Fibroblast of lung (primary cell): ENCODE measurements around the gene MCOLN1. TPM values are rescaled to one million over a fixed set of nuclear protein-coding genes. Genes with fewer than 3 reads are reported as not detected.

ENCODE experiments used
- DNase-seq, 2 donors: peaks; one replicate each; pipeline versions ENCODE4 v3.0.0 to v3.0.0-alpha.2; 2010; ENCODE audit warnings: low read depth in 2 of 2
- H2AFZ ChIP-seq: 2 replicates; pipeline ENCODE4 v1.5.1; 2012; ENCODE audit warnings: low read length, control low read depth, inconsistent platforms
- H3K27ac ChIP-seq: 2 replicates; pipeline ENCODE4 v1.5.1; 2011; ENCODE audit warnings: low read length, control low read depth; ENCODE audit not compliant: insufficient read depth
- H3K27me3 ChIP-seq: 2 replicates; pipeline ENCODE4 v1.5.1; 2011; ENCODE audit warnings: mild to moderate bottlenecking, low read length; ENCODE audit not compliant: control insufficient read depth, insufficient read depth
- H3K36me3 ChIP-seq: 2 replicates; pipeline ENCODE4 v1.5.1; 2011; ENCODE audit warnings: low read length; ENCODE audit not compliant: control insufficient read depth, insufficient read depth
- H3K4me1 ChIP-seq: 2 replicates; pipeline ENCODE4 v1.5.1; 2011; ENCODE audit warnings: low read length; ENCODE audit not compliant: control insufficient read depth, insufficient read depth; ENCODE audit errors: extremely low read depth
- H3K4me2 ChIP-seq: 2 replicates; pipeline ENCODE4 v1.5.1; 2011; ENCODE audit warnings: low read length, control low read depth; ENCODE audit not compliant: insufficient read depth; ENCODE audit errors: extremely low read depth
- H3K4me3 ChIP-seq, 4 experiments: fragments of 200-600 bp in 1 of 4; sonication (generic) in 1 of 4; replicated peaks in 1 of 4; 2 replicates each; pipeline ENCODE4 v1.5.1; 2011 to 2016; ENCODE audit warnings: low read length in 4 of 4, low read depth in 3 of 4, mild to moderate bottlenecking in 3 of 4, control low read depth in 2 of 4, inconsistent platforms in 1 of 4, mixed read lengths in 1 of 4; ENCODE audit not compliant: insufficient read depth in 1 of 4; ENCODE audit errors: control extremely low read depth in 1 of 4
- H3K79me2 ChIP-seq: 2 replicates; pipeline ENCODE4 v1.5.1; 2012; ENCODE audit warnings: mild to moderate bottlenecking, low read length, inconsistent platforms; ENCODE audit not compliant: control insufficient read depth, insufficient read depth
- H3K9ac ChIP-seq: 2 replicates; pipeline ENCODE4 v1.5.1; 2011; ENCODE audit warnings: mild to moderate bottlenecking, low read length, control low read depth; ENCODE audit not compliant: insufficient read depth
- H3K9me3 ChIP-seq: 2 replicates; pipeline ENCODE4 v1.5.1; 2012; ENCODE audit warnings: low read depth, low read length; ENCODE audit not compliant: control insufficient read depth, insufficient read depth
- H4K20me1 ChIP-seq: 2 replicates; pipeline ENCODE4 v1.5.1; 2011; ENCODE audit warnings: low read length; ENCODE audit not compliant: control insufficient read depth, insufficient read depth; ENCODE audit errors: extremely low read depth
- CTCF ChIP-seq, 2 donors: IDR thresholded peaks in 1 of 2; conservative IDR thresholded peaks in 1 of 2; 1 replicate in 1 of 2; 2 replicates in 1 of 2; pipeline ENCODE4 v1.5.1; 2011 to 2012; ENCODE audit warnings: low read length in 2 of 2, control low read depth in 1 of 2, inconsistent platforms in 1 of 2, low read depth in 1 of 2, mild to moderate bottlenecking in 1 of 2
- EZH2 ChIP-seq: IDR thresholded peaks from 2 replicates; pipeline ENCODE4 v1.5.1; 2012; ENCODE audit warnings: low read length, control low read depth, mild to moderate bottlenecking; ENCODE audit errors: missing control alignments
- polyA plus RNA-seq, 2 donors: library from polyadenylated mRNA; depleted of rRNA in 1 of 2; stranded (reverse) in 1 of 2; unstranded in 1 of 2; fragments of >200 nt; gene quantifications; 2 replicates each; pipeline ENCODE4 v1.2.1, GENCODE V29; 2011 to 2012; ENCODE audit warnings: missing spikeins in 1 of 2
- total RNA-seq: library from RNA; depleted of rRNA; stranded (reverse); fragments of >200 nt; gene quantifications from 2 replicates; pipeline ENCODE4 v1.2.1, GENCODE V29; 2014

Gene MCOLN1
- total and polyA plus RNA-seq, 2 donors (not counting 1 experiment from before 2014, with no cell fraction given): 4.0 to 15.1 TPM

DNA sequence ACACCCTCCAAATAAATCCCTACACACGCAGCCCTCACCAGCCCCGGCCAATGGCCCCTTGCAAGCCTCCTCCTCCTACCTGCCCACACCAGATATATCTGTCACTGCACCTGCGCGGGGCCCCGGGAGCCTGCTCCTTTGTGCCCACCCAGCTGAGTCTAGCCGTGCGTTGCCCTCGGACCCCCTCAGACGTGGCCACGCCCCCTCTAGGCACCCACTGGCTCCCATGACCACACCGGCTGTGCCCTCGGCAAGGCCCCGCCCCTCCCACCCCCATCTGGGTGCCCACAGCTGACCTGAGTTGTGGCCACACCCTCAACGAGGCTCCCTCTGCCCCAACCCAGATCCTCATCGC, 6.8 kb downstream of the MCOLN1 start:
- Histone ChIP-seq H3K9me3 (no peaks in the 10 kb centered on the region), H3K9ac (no peak overlapping the region), H2AFZ (no peak overlapping the region), H3K79me2 (no peaks in the 10 kb centered on the region), H3K27me3 (no peaks in the 10 kb centered on the region), H3K36me3 (peaks cover 12% of the 10 kb centered on the region), H3K4me3 (no peak overlapping the region), H4K20me1 (no peaks in the 10 kb centered on the region), H3K27ac (no peak overlapping the region), H3K4me2 (no peak overlapping the region), H3K4me1 (peaks cover 6% of the 10 kb centered on the region)
- no peak for DNase-seq
- TF ChIP-seq EZH2 (no peak), CTCF (conservative IDR thresholded peaks at IDR 0.05 in 1 of 2, IDR thresholded peaks at IDR 0.05 in 1 of 2; ENCODE audit: low read depth in 1 of 2, low read length in 2 of 2) (no peak)

GRCh38 chr19:7529610-7530490, 7.4 kb downstream of the MCOLN1 start:
- Histone ChIP-seq H4K20me1 (no peaks in the 10 kb centered on the region), H2AFZ (no peak overlapping the region), H3K9me3 (no peaks in the 10 kb centered on the region), H3K4me3 (no peak overlapping the region), H3K27ac (no peak overlapping the region), H3K4me2 (no peak overlapping the region), H3K9ac (no peak overlapping the region), H3K36me3 (peaks cover 12% of the 10 kb centered on the region), H3K4me1 (peaks cover 6% of the 10 kb centered on the region), H3K79me2 (no peaks in the 10 kb centered on the region), H3K27me3 (no peaks in the 10 kb centered on the region)
- TF ChIP-seq EZH2 (no peak), CTCF (conservative IDR thresholded peaks at IDR 0.05 in 1 of 2, IDR thresholded peaks at IDR 0.05 in 1 of 2; ENCODE audit: low read depth in 1 of 2, low read length in 2 of 2) (no peak)
- DNase-seq: no peak

DNA sequence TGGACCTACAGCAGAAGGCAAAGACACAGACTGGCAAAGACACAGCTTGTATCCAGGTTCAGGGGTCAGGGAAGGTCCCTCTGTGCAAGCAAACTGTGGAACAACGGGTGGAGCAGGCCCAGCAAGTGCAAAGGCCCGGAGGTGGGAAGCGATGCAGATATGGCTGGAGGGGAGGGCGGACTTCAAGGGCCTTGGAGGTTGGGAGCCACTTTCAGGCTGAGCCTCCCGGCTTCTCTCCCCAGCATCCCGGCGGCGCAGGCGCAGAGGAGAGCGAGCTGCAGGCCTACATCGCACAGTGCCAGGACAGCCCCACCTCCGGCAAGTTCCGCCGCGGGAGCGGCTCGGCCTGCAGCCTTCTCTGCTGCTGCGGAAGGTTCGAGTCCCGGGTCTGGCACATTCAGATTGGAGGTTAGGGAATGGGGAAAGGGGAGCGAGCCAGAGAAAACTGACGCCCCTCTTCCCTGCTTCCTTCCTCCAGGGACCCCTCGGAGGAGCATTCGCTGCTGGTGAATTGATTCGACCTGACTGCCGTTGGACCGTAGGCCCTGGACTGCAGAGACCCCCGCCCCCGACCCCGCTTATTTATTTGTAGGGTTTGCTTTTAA, 11.0 kb downstream of the MCOLN1 start:
- DNase-seq: peak; percentile 41 to 59
- H3K4me1 ChIP-seq: peaks cover 9% of the 10 kb centered on the region
- H3K79me2 ChIP-seq: no peaks in the 10 kb centered on the region
- no peaks in the 10 kb centered on the region for H3K27me3 ChIP-seq
- no peaks in the 10 kb centered on the region for H4K20me1 ChIP-seq
- peak overlapping the region; percentile 70 for H3K9ac ChIP-seq
- peak overlapping the region; percentile 44 for H3K27ac ChIP-seq
- H3K9me3 ChIP-seq: no peaks in the 10 kb centered on the region
- H2AFZ ChIP-seq: peak overlapping the region; percentile 72
- peak overlapping the region; percentile 83 for H3K4me2 ChIP-seq
- TF ChIP-seq EZH2 (no peak), CTCF (conservative IDR thresholded peaks at IDR 0.05 in 1 of 2, IDR thresholded peaks at IDR 0.05 in 1 of 2; ENCODE audit: low read depth in 1 of 2, low read length in 2 of 2) (no peak)
- peaks cover 7% of the 10 kb centered on the region for H3K36me3 ChIP-seq
- peak overlapping the region; percentile 47 to 93 (median 62) for H3K4me3 ChIP-seq
